Tibial artery (tissue), 4 donors: ENCODE results near the gene MCHR1.
A peak's percentile ranks its signal among the peaks of the same experiment; 100 is the strongest.
"Not testable (repeated sequence)": the region's sequence is repeated elsewhere in the genome, so short reads cannot be mapped to it uniquely, and the experiment has no call there.

Experiments
- DNase-seq, 2 donors: peaks; one replicate each; pipeline ENCODE4 v3.0.0-alpha.2; 2019
- H3K27ac ChIP-seq, 2 donors: fragments of 200-600 bp; sonication (generic) in 1 of 2; 1 replicate in 1 of 2; 2 replicates in 1 of 2; pipeline ENCODE4 v1.5.1; 2018 to 2019; ENCODE audit warnings: mild to moderate bottlenecking in 1 of 2
- H3K27me3 ChIP-seq, 2 donors: fragments of 200-600 bp; sonication (generic) in 1 of 2; one replicate each; pipeline versions ENCODE4 v1.5.1 to v1.6.0; 2016 to 2019
- H3K36me3 ChIP-seq, 3 donors: fragments of 200-600 bp; sonication (generic) in 2 of 3; one replicate each; pipeline ENCODE4 v1.5.1; 2016 to 2019; ENCODE audit warnings: mild to moderate bottlenecking in 2 of 3
- H3K4me1 ChIP-seq, 4 donors: fragments of 200-600 bp; sonication (generic) in 2 of 4; 1 replicate in 3 of 4; 2 replicates in 1 of 4; pipeline ENCODE4 v1.5.1; 2016 to 2019
- H3K4me3 ChIP-seq, 2 donors: fragments of 200-600 bp; sonication (generic) in 1 of 2; 1 replicate in 1 of 2; 2 replicates in 1 of 2; pipeline ENCODE4 v1.5.1; 2018 to 2019; ENCODE audit warnings: mild to moderate bottlenecking in 2 of 2
- H3K9me3 ChIP-seq, 3 donors: fragments of 200-600 bp; sonication (generic) in 1 of 3; one replicate each; pipeline ENCODE4 v1.5.1; 2016 to 2019
- intact Hi-C: fragments of 100-400 bp; cut with DNase I; formaldehyde crosslinking; loops from one replicate; pipeline ENCODE4 v1.15.0; 2023; ENCODE audit warnings: low total_unique reads
- TF ChIP-seq, protein P1 (sequence below), 2 experiments: fragments of 200-600 bp in 1 of 2; fragments of 450-650 bp in 1 of 2; IDR thresholded peaks; one replicate each; pipeline ENCODE4 v1.5.1; 2017 to 2019; ENCODE audit warnings: antibody characterized with exemption in 2 of 2, mild to moderate bottlenecking in 1 of 2, moderate library complexity in 1 of 2

Gene MCHR1

DNA sequence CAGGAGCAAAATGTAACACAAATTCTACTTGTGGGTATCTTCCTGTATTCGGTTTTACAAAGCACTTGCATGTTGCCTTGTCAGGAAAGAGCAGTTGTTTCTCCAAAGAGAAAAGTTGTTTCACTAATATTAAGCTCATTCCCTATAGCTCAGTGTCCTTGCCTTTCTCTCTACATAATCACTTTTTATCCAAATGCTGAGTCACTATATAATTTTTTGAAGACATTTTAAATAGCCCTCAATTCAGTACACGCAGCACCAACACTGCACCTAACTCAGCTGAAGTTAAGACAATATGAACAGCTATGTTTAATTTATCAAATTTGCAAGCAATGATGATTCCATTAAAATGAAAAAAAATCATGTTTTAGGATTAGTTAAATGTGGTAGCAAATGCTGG is 28.2 kb upstream of the MCHR1 start:
- H3K9me3 ChIP-seq, result no peaks in the 10 kb centered on the region
- H3K27me3 ChIP-seq, result no peaks in the 10 kb centered on the region
- H3K36me3 ChIP-seq, result no peaks in the 10 kb centered on the region
- peak overlapping the region; percentile 63 to 75 for H3K4me3 ChIP-seq
- peak overlapping the region; percentile 97 to 98 for H3K27ac ChIP-seq
- intact Hi-C loops, result loop anchor here (2.0 kb wide), 1 partner anchor 138 kb away; no protein-coding TSS in a partner anchor
- TF ChIP-seq, protein P1, sequence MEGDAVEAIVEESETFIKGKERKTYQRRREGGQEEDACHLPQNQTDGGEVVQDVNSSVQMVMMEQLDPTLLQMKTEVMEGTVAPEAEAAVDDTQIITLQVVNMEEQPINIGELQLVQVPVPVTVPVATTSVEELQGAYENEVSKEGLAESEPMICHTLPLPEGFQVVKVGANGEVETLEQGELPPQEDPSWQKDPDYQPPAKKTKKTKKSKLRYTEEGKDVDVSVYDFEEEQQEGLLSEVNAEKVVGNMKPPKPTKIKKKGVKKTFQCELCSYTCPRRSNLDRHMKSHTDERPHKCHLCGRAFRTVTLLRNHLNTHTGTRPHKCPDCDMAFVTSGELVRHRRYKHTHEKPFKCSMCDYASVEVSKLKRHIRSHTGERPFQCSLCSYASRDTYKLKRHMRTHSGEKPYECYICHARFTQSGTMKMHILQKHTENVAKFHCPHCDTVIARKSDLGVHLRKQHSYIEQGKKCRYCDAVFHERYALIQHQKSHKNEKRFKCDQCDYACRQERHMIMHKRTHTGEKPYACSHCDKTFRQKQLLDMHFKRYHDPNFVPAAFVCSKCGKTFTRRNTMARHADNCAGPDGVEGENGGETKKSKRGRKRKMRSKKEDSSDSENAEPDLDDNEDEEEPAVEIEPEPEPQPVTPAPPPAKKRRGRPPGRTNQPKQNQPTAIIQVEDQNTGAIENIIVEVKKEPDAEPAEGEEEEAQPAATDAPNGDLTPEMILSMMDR (IDR thresholded peaks at IDR 0.05), result no peak
- DNase-seq, result no peak
- H3K4me1 ChIP-seq, result peaks cover 0 to 45% (median 30%) of the 10 kb centered on the region in 4 donors

DNA sequence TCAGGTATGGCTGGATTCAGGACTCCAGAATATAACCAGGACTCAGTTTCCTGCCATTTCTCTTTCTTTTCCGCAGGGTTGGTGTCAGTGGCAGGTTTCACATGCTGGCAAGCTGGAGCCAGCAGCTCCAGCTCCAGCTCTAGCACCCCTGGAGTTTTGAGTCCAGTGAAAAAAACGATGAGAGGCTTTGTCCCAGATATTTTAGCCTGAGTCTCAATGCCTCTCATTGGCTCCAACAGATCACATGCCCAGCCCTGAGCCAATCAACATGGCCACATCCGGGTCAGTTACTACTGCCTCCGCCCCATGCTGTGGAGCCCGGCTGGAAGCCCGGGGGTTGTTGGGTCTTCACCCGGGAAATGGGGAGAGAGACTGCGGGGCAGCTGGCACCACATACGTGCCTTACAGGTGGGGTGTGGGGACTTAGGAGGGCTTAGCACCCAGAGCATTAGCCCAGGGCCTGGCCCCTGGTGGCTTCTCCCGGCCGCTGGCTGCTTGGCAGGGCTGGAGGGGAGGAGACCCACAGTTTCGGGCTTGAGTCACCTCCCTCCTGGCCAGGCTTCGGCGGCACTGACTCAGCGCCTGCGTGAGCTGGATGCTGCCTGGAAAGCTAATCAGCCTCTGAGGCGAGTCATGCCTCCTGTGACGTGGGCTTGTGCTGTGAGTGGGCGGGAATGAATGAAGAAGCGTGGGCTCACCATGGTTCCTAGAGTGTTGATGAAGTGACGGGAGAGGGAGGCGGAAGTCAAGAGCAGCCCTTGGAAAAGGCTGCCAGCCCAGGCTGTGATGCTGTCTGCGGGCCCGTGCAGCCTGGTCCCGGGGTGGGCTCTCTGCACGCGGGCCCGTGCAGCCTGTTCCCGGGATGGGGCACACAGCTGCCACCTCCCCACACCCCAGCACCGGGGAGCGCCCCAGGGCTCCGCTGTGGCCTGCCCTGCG is 27.5 kb upstream of the MCHR1 start:
- intact Hi-C loops, result loop anchor here (2.0 kb wide), 1 partner anchor 139 kb away; no protein-coding TSS in a partner anchor
- DNase-seq, result peak; percentile 98 to 99
- no peaks in the 10 kb centered on the region for H3K9me3 ChIP-seq
- peak overlapping the region; percentile 97 to 98 for H3K27ac ChIP-seq
- H3K4me1 ChIP-seq, result peaks cover 0 to 40% (median 30%) of the 10 kb centered on the region in 4 donors
- H3K36me3 ChIP-seq, result no peaks in the 10 kb centered on the region
- H3K27me3 ChIP-seq, result no peaks in the 10 kb centered on the region
- TF ChIP-seq, protein P1 (IDR thresholded peaks at IDR 0.05), result peak in 1 of 2 experiments; percentile 17
- peak overlapping the region; percentile 63 to 75 for H3K4me3 ChIP-seq

DNA sequence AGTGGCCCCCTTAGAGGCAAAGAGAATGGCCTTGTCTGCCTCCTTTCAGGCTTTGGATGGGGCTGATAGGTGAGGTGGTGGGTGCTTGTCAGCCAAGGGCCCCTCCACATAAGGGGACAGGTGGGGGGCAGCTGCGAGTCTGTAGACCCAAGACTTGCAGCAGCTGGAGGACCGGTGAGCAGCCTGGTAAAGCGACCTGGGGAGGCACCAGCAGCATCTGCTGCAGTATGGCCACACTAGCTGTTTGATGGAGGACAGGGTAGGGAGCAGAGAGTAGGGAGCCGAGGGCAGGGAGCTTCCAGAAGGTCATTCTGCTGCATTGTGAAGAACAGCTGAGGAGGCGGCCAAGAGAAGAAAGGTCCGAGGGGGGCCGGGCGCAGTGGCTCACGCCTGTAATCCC is 25.9 kb upstream of the MCHR1 start:
- Histone ChIP-seq H3K36me3 (no peaks in the 10 kb centered on the region), H3K4me1 (peaks cover 0 to 40% (median 30%) of the 10 kb centered on the region in 4 donors), H3K9me3 (no peaks in the 10 kb centered on the region), H3K27ac (peak overlapping the region; percentile 97 to 98), H3K4me3 (no peak overlapping the region), H3K27me3 (no peaks in the 10 kb centered on the region)
- TF ChIP-seq, protein P1 (IDR thresholded peaks at IDR 0.05), result no peak
- DNase-seq, result no peak
- intact Hi-C loops, result no loop called here

DNA sequence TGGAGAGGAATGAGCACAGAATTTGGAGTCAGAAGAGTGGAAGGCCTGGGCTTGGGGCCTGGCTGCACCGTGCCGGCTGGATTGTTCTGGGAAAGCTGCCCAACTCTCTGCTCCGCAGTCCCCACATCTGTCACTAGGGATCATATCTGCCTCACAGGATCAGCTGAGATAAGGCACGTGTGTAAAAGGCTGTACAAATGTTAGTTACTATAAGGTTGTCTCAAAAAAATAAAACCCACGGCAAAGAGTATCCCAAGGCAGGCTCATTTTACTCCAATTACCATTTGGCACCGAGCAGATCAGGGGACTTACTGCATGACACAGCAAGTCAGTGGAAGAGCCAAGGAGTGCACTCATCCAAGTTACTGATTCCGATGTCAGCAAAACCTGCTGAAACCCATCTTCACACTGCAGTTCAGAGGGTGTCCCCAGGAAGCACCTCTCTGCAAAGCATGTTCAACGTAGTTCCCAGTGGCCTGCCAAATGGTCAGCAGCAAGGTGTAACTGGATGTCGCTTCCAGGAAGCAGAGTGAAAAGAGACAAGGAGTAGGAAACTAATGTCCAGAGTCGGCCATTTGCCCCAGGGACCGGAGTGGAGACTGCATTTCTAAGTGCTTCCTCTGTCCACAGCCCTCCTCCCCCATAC is 24.6 kb upstream of the MCHR1 start:
- no peak overlapping the region for H3K4me3 ChIP-seq
- H3K9me3 ChIP-seq, result no peaks in the 10 kb centered on the region
- peaks cover 0 to 40% (median 30%) of the 10 kb centered on the region in 4 donors for H3K4me1 ChIP-seq
- DNase-seq, result peak; percentile 67 to 88
- intact Hi-C loops, result no loop called here
- TF ChIP-seq, protein P1 (IDR thresholded peaks at IDR 0.05), result peak; percentile 60 to 63
- no peaks in the 10 kb centered on the region for H3K36me3 ChIP-seq
- H3K27me3 ChIP-seq, result no peaks in the 10 kb centered on the region
- H3K27ac ChIP-seq, result peak overlapping the region; percentile 97 to 98

DNA sequence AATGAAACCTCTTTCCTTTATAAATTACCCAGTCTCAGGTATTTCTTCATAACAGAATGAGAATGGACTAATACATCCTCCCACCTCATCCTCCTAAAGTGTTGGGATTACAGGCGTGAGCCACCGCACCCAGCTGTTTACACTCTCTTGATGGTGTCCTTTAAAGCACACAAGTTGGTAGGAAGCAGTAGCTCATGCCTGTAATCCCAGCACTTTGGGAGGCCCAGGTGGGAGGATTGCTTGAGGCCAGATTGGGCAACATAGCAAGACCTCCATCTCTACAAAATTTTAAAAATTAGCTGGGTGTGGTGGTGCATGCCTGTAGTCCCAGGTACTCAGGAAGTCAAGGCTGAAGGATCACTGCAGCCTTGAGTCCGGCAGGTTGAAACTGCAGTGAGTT is 23.3 kb upstream of the MCHR1 start:
- peaks cover 0 to 39% (median 30%) of the 10 kb centered on the region in 4 donors for H3K4me1 ChIP-seq
- intact Hi-C loops, H3K36me3 ChIP-seq, H3K27ac ChIP-seq, H3K9me3 ChIP-seq, H3K27me3 ChIP-seq, H3K4me3 ChIP-seq, DNase-seq: not testable (repeated sequence)

DNA sequence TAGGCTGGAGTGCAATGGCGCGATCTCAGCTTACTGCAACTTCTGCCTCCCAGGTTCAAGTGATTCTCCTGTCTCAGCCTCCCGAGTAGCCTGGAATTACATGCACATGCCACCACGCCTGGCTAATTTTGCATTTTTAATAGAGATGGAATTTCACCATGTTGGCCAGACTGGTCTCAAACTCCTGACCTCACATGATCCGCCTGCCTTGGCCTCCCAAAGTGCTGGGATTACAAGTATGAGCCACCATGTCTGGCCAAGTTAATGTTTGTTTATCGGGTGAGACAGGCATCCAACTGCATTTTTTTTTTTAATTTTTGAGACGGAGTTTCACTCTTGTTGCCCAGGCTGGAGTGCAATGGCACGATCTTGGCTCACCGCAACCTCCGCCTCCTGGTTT is 22.6 kb upstream of the MCHR1 start:
- H3K36me3 ChIP-seq, H3K4me3 ChIP-seq, intact Hi-C loops, H3K27me3 ChIP-seq, H3K9me3 ChIP-seq, DNase-seq, H3K27ac ChIP-seq: not testable (repeated sequence)
- peaks cover 0 to 33% (median 26%) of the 10 kb centered on the region in 4 donors for H3K4me1 ChIP-seq
